SH-SY5Y (cell line): ENCODE measurements around the gene PCDH9.

Experiments
- GATA2 ChIP-seq: IDR thresholded peaks from 2 replicates; pipeline ENCODE4 v1.6.1; 2011; ENCODE audit warnings: mild to moderate bottlenecking, low read depth, low read length
- GATA3 ChIP-seq: IDR thresholded peaks from 2 replicates; pipeline ENCODE4 v1.6.1; 2011; ENCODE audit warnings: low read depth, mild to moderate bottlenecking, low read length, moderate library complexity

- TF ChIP-seq GATA2 (no peak), GATA3 (no peak)
Measured at GRCh38 chr13:66565279-66565678, 664.9 kb downstream of the PCDH9 start.
